ENCODE data around the gene AVEN.

- TF ChIP-seq, protein P1, sequence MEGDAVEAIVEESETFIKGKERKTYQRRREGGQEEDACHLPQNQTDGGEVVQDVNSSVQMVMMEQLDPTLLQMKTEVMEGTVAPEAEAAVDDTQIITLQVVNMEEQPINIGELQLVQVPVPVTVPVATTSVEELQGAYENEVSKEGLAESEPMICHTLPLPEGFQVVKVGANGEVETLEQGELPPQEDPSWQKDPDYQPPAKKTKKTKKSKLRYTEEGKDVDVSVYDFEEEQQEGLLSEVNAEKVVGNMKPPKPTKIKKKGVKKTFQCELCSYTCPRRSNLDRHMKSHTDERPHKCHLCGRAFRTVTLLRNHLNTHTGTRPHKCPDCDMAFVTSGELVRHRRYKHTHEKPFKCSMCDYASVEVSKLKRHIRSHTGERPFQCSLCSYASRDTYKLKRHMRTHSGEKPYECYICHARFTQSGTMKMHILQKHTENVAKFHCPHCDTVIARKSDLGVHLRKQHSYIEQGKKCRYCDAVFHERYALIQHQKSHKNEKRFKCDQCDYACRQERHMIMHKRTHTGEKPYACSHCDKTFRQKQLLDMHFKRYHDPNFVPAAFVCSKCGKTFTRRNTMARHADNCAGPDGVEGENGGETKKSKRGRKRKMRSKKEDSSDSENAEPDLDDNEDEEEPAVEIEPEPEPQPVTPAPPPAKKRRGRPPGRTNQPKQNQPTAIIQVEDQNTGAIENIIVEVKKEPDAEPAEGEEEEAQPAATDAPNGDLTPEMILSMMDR (conservative IDR thresholded peaks at IDR 0.05 in 1 of 2, IDR thresholded peaks at IDR 0.05 in 1 of 2; ENCODE audit: low read depth in 1 of 2, low read length in 2 of 2), result no peak
- TF ChIP-seq EZH2 (IDR thresholded peaks at IDR 0.05; ENCODE audit: low read length, missing control alignments), result no peak
Measured at GRCh38 chr15:34038023-34038870, 757 bp downstream of the AVEN start.
